Mesodermal cell (in vitro differentiated cells): ENCODE results near the gene DTD1.
"Not testable (repeated sequence)": the region's sequence is repeated elsewhere in the genome, so short reads cannot be mapped to it uniquely, and the experiment has no call there.

ENCODE experiments used
- H3K27ac ChIP-seq: 2 replicates; pipeline ENCODE4 v1.7.0; 2013; ENCODE audit warnings: mild to moderate bottlenecking, low read depth, low read length, moderate library complexity; ENCODE audit not compliant: severe bottlenecking
- H3K36me3 ChIP-seq: 2 replicates; pipeline ENCODE4 v1.7.1; 2013; ENCODE audit warnings: mild to moderate bottlenecking, low read length, moderate library complexity; ENCODE audit not compliant: control insufficient read depth, insufficient read depth
- H3K4me1 ChIP-seq: one replicate; pipeline ENCODE4 v1.7.1; 2013; ENCODE audit warnings: mild to moderate bottlenecking, low read length; ENCODE audit not compliant: insufficient read depth, control insufficient read depth, poor library complexity, severe bottlenecking
- H3K4me3 ChIP-seq: 2 replicates; pipeline ENCODE4 v1.7.0; 2013; ENCODE audit warnings: low read length, control low read depth, mild to moderate bottlenecking; ENCODE audit not compliant: insufficient read depth, poor library complexity, severe bottlenecking; ENCODE audit errors: extremely low read depth
- H3K9me3 ChIP-seq: 2 replicates; pipeline ENCODE4 v1.7.1; 2013; ENCODE audit warnings: mild to moderate bottlenecking, low read length, moderate library complexity; ENCODE audit not compliant: control insufficient read depth
- WGBS, 2 experiments: methylation state at CpG; one replicate each; pipeline ENCODE4 v1.1.5; 2013; ENCODE audit warnings: missing lambda C conversion rate in 2 of 2; ENCODE audit not compliant: insufficient coverage in 2 of 2; 5-methylcytosine and 5-hydroxymethylcytosine counted together

Gene DTD1

DNA sequence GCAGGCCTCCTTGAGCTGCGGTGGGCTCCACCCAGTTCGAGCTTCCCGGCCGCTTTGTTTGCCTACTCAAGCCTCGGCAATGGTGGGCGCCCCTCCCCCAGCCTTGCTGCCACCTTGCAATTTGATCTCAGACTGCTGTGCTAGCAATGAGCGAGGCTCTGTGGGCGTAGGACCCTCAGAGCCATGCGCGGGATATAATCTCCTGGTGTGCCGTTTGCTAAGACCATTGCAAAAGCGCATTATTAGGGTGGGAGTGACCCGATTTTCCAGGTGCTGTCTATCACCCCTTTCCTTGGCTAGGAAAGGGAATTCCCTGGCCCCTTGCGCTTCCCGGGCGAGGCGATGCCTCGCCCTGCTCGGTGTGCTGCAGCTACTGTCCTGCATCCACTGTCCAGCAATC lies 173.0 kb downstream of the DTD1 start:
- not testable (repeated sequence) for H3K9me3 ChIP-seq, H3K4me3 ChIP-seq, H3K36me3 ChIP-seq, H3K27ac ChIP-seq, H3K4me1 ChIP-seq
- 88 to 91% methylated on average over 12 to 15 of the region's 19 CpGs for WGBS, 2 experiments

DNA sequence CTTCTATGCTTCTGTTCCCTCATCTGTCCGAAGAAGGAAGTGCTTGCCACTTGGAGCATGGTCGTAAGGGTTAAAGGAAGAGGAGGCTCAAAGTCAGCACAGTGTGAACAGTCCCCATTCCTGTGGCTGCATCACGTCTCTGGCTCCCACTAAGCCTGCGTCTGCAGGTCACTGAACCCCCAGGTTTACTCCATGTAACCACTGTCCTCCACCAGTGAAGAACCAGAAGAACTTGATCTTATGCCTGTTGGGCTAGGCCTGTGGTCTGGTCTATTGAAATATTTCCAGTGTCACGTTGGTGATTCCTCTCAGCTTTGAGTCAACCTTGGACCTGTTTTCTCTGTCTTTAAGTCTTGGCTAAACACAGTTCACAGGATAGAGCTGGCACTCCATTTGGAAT lies 179.8 kb downstream of the DTD1 start:
- 76 to 89% methylated on average over 3 to 5 of the region's 5 CpGs for WGBS, 2 experiments
- Histone ChIP-seq H3K4me3 (no peak overlapping the region), H3K36me3 (peaks cover 5% of the 10 kb centered on the region), H3K4me1 (no peaks in the 10 kb centered on the region), H3K27ac (no peak overlapping the region), H3K9me3 (no peaks in the 10 kb centered on the region)

DNA sequence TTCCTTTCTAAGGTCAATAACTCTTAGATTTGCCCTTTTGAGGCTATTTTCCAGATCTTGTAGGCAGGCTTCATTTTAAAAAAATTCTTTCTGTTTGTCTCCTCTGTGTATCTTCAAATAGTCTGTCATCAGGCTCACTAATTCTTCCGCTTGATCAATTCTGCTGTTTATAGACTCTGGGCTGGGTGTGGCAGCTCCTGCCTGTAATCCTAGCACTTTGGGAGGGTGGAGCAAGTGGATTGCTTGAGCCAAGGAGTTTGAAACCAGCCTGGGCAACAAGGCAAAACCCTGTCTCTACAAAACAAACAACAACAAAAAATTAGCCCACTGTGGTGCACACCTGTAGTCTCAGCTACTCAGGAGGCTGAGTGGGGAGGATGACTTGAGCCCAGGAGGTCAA lies 185.7 kb downstream of the DTD1 start:
- no peaks in the 10 kb centered on the region for H3K36me3 ChIP-seq
- no peak overlapping the region for H3K27ac ChIP-seq
- 100% methylated on average over 1 of the region's 1 CpG; no CpG with 5 or more reads in 1 of the 2 experiments for WGBS, 2 experiments

DNA sequence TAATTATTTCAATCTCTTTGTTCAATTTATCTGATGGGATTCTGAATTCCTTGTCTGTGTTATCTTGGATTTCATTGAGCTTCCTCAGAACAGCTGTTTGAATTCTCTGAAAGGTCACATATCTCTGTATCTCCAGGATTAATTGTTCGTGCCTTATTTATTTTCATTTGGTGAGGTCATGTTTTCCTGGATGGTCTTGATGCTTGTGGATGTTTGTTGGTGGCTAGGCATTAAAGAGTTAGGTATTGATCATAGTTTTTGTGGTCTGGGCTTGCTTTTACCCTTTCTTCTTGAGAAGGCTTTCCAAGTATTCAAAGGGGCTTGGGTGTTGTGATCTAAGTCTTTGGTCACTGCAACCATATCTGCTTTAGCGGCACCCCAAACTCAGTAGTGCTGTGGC lies 186.4 kb downstream of the DTD1 start:
- Histone ChIP-seq H3K27ac (no peak overlapping the region), H3K9me3 (no peaks in the 10 kb centered on the region), H3K4me3 (no peak overlapping the region), H3K4me1 (no peaks in the 10 kb centered on the region), H3K36me3 (no peaks in the 10 kb centered on the region)
- 100% methylated on average over 1 of the region's 2 CpGs; no CpG with 5 or more reads in 1 of the 2 experiments for WGBS, 2 experiments

More for the DNA sequence above, 185.7 kb downstream of the DTD1 start:
- H3K4me3 ChIP-seq, result no peak overlapping the region
- no peaks in the 10 kb centered on the region for H3K4me1 ChIP-seq
- no peaks in the 10 kb centered on the region for H3K9me3 ChIP-seq

DNA sequence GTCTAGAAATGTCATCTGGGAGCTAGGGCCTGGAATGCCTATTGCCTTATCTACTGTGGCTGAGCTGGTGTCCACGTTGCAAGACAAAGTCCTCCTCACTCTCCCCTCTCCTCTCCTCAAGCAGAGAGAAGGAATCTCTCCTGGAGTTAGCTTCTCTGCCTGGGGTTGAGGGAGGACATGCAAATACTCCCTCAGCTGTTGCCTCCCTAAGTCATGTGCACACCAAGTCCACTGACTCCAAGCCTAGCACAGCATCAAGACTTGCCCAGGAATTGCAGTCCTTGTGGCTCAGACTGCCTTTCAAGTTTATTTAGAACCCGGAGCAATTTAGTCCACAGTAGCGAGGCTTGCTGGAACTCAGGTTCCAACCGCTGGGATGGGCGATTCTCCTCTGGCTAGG lies 187.8 kb downstream of the DTD1 start:
- Histone ChIP-seq H3K9me3 (no peaks in the 10 kb centered on the region), H3K4me3 (no peak overlapping the region), H3K27ac (no peak overlapping the region), H3K36me3 (no peaks in the 10 kb centered on the region), H3K4me1 (no peaks in the 10 kb centered on the region)
- 87 to 96% methylated on average over 4 of the region's 5 CpGs for WGBS, 2 experiments

DNA sequence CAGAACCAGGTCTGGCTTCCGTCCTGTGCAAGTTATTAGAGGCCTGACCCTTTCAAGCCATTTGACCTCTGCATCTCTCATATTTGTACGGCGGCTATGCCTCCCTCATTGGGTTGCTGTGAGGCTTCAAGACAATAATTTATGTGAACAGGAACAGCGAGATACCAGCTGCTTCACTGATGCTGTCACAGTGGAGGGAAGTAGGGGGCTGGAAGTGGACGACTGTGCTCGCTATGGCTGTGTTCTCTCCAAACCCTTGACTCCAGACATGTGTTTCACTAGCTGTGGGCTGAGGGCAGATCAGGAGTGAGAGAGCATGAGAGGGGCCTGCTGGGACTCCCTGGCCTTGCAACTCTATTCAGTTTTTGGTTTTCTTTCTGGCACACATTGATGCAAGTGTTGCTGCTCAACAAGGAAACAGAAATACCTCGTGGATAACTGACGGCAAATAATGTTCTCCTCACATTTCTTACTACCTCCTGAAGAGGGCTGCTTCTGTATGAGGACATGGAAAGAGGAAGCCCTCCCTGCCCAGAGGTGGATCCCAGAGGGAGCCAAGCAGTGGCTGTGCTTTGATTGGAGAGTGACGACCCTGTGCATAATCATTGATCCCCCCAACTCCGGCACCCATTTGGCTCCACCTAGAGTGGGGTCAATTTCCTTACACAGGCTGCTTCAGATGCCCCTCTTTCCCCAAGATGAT lies 191.0 kb downstream of the DTD1 start:
- H3K36me3 ChIP-seq, result no peaks in the 10 kb centered on the region
- no peak overlapping the region for H3K4me3 ChIP-seq
- H3K9me3 ChIP-seq, result no peaks in the 10 kb centered on the region
- no peaks in the 10 kb centered on the region for H3K4me1 ChIP-seq
- no peak overlapping the region for H3K27ac ChIP-seq
- WGBS, 2 experiments, result 75 to 85% methylated on average over 6 to 7 of the region's 10 CpGs

DNA sequence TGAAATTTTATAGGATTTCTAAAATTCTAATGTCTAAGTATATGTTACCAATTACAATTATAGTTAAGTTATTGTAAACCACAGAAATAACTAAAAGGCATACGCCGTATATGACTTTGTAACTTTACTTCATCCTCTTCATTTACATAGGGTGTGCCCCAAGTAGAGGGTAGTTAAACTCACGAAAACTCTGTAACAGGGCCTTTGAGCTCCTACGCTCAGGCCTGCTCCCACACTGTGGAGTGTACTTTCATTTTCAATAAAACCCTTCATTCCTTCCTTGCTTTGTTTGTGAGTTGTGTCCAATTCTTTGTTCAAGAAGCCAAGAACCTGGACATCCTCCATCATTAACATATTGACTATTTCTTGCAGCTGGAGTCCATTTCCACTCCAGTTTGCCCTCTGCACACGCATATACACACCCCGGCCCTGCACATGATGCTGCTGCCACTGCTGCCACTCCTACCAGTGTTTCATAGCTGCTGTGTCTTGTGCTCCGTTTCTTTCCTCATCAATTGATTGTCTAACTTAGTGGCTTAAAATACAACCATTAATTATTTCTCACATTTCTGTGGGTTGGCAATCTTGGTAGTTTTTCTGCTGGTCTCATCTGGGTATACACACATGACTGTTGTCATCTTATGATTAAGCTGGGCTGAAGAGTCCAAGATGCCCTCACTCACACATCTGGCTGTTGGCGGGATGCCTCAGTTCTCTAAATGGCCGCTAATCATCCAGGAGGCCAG lies 192.7 kb downstream of the DTD1 start:
- no peaks in the 10 kb centered on the region for H3K4me1 ChIP-seq
- H3K4me3 ChIP-seq, result no peak overlapping the region
- H3K36me3 ChIP-seq, result no peaks in the 10 kb centered on the region
- no peaks in the 10 kb centered on the region for H3K9me3 ChIP-seq
- 87 to 94% methylated on average over 2 to 7 of the region's 9 CpGs for WGBS, 2 experiments
- no peak overlapping the region for H3K27ac ChIP-seq

DNA sequence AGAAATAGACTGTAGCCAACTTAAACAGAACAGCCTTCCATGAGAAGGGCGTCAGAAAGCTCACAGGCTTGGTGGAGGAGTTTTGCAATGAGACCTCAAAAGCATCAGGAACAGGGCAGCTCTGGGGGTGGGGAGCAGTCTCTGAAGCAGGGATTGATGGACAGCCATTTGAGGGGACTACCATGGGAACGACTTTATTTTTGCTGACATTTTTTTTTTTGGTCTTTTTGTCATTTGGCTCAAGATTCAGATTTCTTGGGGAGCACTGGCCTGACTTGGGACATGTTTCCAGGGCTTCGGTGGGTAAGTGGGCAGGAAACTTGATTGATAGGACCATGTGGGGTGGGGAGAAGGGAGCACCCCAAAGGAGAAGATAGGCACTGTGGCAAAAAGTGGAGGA lies 193.7 kb downstream of the DTD1 start:
- no peak overlapping the region for H3K27ac ChIP-seq
- H3K9me3 ChIP-seq, result no peaks in the 10 kb centered on the region

DNA sequence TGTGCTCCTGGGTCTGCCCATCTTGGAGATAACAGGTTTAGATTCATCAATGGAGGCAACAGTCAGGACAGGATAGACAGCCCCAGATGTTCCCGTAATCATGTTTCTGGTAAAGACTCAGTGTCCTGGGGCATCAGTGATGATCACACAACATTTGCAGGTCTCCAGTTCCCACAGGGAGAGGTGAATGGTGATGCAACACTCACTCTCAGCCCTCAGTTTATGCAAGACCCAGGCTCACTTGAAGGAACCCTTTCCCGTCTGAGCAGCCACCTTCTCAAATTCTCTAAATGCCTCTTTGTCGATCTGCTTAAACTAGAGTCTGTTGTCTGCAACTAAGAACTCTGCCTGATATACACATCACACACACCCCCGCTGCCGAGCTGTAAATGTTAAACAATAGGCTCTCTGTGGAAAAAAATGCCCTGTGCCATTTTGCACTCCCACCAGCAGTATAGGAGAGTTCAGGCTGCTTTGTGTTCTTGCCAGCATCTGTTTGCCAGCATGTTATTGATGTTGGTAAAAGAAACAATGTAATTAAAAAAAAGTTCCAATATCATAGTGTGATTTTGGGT lies 195.6 kb downstream of the DTD1 start:
- WGBS, 2 experiments, result 76 to 97% methylated on average over 3 of the region's 5 CpGs
- H3K4me1 ChIP-seq, result no peaks in the 10 kb centered on the region
- H3K4me3 ChIP-seq, result no peak overlapping the region
- no peak overlapping the region for H3K27ac ChIP-seq
- H3K9me3 ChIP-seq, result no peaks in the 10 kb centered on the region
- no peaks in the 10 kb centered on the region for H3K36me3 ChIP-seq

More for the DNA sequence above, 193.7 kb downstream of the DTD1 start:
- no peak overlapping the region for H3K4me3 ChIP-seq
- H3K4me1 ChIP-seq, result no peaks in the 10 kb centered on the region
- 86 to 92% methylated on average over 2 to 3 of the region's 3 CpGs for WGBS, 2 experiments
- H3K36me3 ChIP-seq, result no peaks in the 10 kb centered on the region

DNA sequence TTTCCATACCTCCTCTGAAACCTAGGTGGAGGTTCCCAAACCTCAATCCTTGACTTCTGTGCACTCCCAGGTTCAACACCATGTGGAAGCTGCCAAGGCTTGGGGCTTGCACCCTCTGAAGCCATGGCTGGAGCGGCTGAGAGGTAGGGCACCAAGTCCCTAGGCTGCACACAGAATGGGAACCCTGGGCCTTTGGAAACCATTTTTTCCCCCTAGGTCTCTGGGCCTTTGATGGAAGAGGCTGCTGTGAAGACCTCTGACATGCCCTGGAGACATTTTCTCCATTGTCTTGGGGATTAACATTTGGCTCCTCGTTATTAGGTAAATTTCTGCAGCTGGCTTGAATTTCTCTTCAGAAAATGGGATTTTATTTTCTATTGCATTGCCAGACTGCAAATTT lies 199.2 kb downstream of the DTD1 start:
- not testable (repeated sequence) for H3K9me3 ChIP-seq, H3K4me1 ChIP-seq, H3K4me3 ChIP-seq, H3K36me3 ChIP-seq, H3K27ac ChIP-seq
- WGBS, 2 experiments, result 83 to 90% methylated on average over 1 of the region's 2 CpGs

DNA sequence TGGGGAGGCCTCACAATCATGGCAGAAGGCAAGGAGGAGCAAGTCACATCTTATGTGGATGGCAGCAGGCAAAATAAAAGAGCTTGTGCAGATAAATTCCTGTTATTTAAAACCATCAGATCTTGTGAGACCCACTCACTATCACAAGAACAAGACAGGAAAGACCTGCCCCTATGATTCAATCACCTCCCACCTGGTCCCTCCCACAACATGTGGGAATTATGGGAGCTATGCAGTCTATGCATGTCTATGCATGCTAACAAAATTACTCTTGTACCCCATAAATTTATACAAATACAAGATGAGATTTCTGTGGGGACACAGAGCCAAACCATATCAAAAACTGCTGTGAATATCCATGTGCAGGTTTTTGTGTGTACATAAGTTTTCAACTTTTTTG lies 200.2 kb downstream of the DTD1 start:
- H3K27ac ChIP-seq, result no peak overlapping the region
- H3K4me1 ChIP-seq, result no peaks in the 10 kb centered on the region
- H3K9me3 ChIP-seq, result no peaks in the 10 kb centered on the region
- no peaks in the 10 kb centered on the region for H3K36me3 ChIP-seq
- no peak overlapping the region for H3K4me3 ChIP-seq
